ENCODE data around the gene CACNA1C. TPM values are rescaled to one million over a fixed set of nuclear protein-coding genes. Genes with fewer than 3 reads are reported as not detected.

Gene CACNA1C
- total and polyA plus RNA-seq, 2 donors from 2014 or later: 1.6 to 17.4 TPM

DNA sequence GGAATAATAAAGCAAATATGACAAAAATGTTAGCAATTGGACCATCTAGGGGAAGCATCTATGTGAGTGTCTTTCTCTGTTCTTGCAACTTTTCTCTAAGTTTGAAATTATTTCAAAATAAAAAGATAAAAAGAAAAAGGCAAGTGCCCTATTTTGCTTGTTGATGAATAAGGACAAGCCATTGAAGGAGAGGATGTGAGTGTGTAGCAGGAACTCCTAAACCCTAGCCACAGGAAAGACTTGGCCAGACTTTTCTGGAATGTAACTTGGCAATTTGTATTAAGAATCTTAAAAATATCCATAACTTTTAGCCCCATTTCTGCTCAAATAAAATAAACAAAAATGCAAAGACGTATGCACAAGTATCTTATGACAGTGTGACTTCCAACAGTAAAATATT, 279.4 kb downstream of the CACNA1C start:
- DNase-seq (no peak), FAIRE-seq (no peak)
- Histone ChIP-seq H3K27me3 (ENCODE audit: control insufficient read depth, insufficient read depth, low read length) (no peaks in the 10 kb centered on the region), H3K9ac (ENCODE audit: low read length in 3 of 3) (no peak overlapping the region), H3K4me3 (ENCODE audit: low read length in 3 of 3) (no peak overlapping the region), H3K4me1 (ENCODE audit: control insufficient read depth in 2 of 3, insufficient read depth in 2 of 3, low read depth in 1 of 3, low read length in 3 of 3) (peaks cover 0 to 18% (median 4%) of the 10 kb centered on the region in 3 donors), H3K9me3 (ENCODE audit: control insufficient read depth in 2 of 3, insufficient read depth in 1 of 3, low read length in 3 of 3) (no peaks in the 10 kb centered on the region), H3K36me3 (ENCODE audit: control insufficient read depth in 2 of 3, insufficient read depth in 3 of 3, low read length in 3 of 3) (no peaks in the 10 kb centered on the region), H3K27ac (ENCODE audit: low read depth in 2 of 2, low read length in 2 of 2) (no peak overlapping the region)
- intact Hi-C loops (cut with DNase I): no loop called here
- TF ChIP-seq, protein P1, sequence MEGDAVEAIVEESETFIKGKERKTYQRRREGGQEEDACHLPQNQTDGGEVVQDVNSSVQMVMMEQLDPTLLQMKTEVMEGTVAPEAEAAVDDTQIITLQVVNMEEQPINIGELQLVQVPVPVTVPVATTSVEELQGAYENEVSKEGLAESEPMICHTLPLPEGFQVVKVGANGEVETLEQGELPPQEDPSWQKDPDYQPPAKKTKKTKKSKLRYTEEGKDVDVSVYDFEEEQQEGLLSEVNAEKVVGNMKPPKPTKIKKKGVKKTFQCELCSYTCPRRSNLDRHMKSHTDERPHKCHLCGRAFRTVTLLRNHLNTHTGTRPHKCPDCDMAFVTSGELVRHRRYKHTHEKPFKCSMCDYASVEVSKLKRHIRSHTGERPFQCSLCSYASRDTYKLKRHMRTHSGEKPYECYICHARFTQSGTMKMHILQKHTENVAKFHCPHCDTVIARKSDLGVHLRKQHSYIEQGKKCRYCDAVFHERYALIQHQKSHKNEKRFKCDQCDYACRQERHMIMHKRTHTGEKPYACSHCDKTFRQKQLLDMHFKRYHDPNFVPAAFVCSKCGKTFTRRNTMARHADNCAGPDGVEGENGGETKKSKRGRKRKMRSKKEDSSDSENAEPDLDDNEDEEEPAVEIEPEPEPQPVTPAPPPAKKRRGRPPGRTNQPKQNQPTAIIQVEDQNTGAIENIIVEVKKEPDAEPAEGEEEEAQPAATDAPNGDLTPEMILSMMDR (IDR thresholded peaks at IDR 0.05; ENCODE audit: borderline replicate concordance, extremely low read depth, insufficient read depth): no peak

DNA sequence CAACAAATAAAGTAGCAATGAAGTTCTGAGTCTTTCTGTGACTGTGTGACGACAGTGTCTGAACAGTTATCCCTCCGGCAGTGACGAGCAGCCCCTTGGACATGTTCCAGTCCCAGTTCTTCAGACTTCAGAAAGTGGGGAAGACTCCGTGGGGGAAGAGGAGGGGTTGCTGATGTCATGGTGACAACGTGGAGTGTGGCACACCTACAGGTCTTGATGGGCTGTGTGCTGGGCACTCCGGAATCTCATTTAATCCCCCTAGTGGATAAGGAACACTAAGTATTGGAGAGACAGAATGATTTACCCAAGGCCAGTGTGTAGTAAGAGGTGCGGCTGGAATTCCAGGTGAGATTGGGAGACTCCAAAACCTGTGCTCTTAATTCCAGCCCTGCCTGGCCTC, 280.2 kb downstream of the CACNA1C start:
- TF ChIP-seq, protein P1 (IDR thresholded peaks at IDR 0.05; ENCODE audit: borderline replicate concordance, extremely low read depth, insufficient read depth): no peak
- intact Hi-C loops (cut with DNase I): no loop called here
- Histone ChIP-seq H3K9ac (ENCODE audit: low read length in 3 of 3) (no peak overlapping the region), H3K27ac (ENCODE audit: low read depth in 2 of 2, low read length in 2 of 2) (peak overlapping the region in 1 of 2 donors; percentile 55), H3K36me3 (ENCODE audit: control insufficient read depth in 2 of 3, insufficient read depth in 3 of 3, low read length in 3 of 3) (no peaks in the 10 kb centered on the region), H3K4me1 (ENCODE audit: control insufficient read depth in 2 of 3, insufficient read depth in 2 of 3, low read depth in 1 of 3, low read length in 3 of 3) (peaks cover 0 to 21% (median 4%) of the 10 kb centered on the region in 3 donors), H3K27me3 (ENCODE audit: control insufficient read depth, insufficient read depth, low read length) (no peaks in the 10 kb centered on the region), H3K4me3 (ENCODE audit: low read length in 3 of 3) (no peak overlapping the region), H3K9me3 (ENCODE audit: control insufficient read depth in 2 of 3, insufficient read depth in 1 of 3, low read length in 3 of 3) (no peaks in the 10 kb centered on the region)
- no peak for DNase-seq
- no peak for FAIRE-seq

DNA sequence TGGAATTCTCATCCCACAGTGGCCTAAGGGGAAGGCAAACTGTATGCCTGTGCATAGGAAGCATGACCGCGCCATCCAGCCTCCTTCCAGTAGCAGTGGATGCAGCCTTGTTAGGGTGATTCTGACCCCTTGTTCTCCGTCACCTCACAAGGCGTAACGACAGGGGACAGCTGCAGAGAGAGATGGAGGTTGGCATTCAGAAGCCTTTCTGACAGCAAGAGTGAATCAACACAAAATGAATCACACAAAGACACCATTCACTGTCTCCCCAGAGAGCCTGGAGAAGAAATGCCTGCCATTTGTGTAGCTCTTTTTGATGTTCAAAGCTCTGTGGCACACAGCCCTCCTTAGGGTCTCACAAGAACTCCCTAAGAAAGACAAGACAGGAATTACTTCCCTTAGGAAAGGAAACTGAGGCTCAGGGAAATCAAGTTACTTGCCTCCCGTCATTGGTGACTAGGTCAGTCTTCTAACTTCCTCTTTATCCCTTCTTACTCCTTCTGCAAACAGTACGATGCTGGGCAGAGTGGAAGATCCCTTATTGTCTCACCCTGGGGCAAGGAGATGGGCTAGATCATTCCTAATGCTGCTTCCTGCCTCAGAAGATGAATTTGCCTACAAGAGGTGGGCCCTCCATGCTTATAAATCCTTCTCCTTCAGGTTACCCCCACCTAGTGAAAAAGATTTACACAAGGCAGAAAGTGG, 280.9 kb downstream of the CACNA1C start:
- Histone ChIP-seq H3K4me1 (ENCODE audit: control insufficient read depth in 2 of 3, insufficient read depth in 2 of 3, low read depth in 1 of 3, low read length in 3 of 3) (peaks cover 0 to 22% (median 4%) of the 10 kb centered on the region in 3 donors), H3K4me3 (ENCODE audit: low read length in 3 of 3) (no peak overlapping the region), H3K36me3 (ENCODE audit: control insufficient read depth in 2 of 3, insufficient read depth in 3 of 3, low read length in 3 of 3) (no peaks in the 10 kb centered on the region), H3K27ac (ENCODE audit: low read depth in 2 of 2, low read length in 2 of 2) (peak overlapping the region in 1 of 2 donors; percentile 55), H3K9ac (ENCODE audit: low read length in 3 of 3) (no peak overlapping the region), H3K9me3 (ENCODE audit: control insufficient read depth in 2 of 3, insufficient read depth in 1 of 3, low read length in 3 of 3) (no peaks in the 10 kb centered on the region), H3K27me3 (ENCODE audit: control insufficient read depth, insufficient read depth, low read length) (no peaks in the 10 kb centered on the region)
- FAIRE-seq: no peak
- DNase-seq: no peak
- TF ChIP-seq, protein P1 (IDR thresholded peaks at IDR 0.05; ENCODE audit: borderline replicate concordance, extremely low read depth, insufficient read depth): no peak
- intact Hi-C loops (cut with DNase I): no loop called here
